ENCODE measurements around the gene CLDN6. TPM values are rescaled to one million over a fixed set of nuclear protein-coding genes. Genes with fewer than 3 reads are reported as not detected.

Gene CLDN6
- total and polyA plus RNA-seq, 2 of the 13 experiments (the other 11 are each of a cell fraction or from before 2014, with no cell fraction given): 5.9 to 7.6 TPM

GRCh38 chr16:3009568-3010390 is 8.2 kb downstream of the CLDN6 start (continued):
- TF ChIP-seq DRAP1 (CRISPR knock-in tag; IDR thresholded peaks at IDR 0.05) (no peak), ZBTB8A (CRISPR knock-in tag; IDR thresholded peaks at IDR 0.05; ENCODE audit: borderline replicate concordance, low read depth) (no peak), GTF3A (CRISPR knock-in tag; conservative IDR thresholded peaks at IDR 0.05) (no peak), ZNF331 (CRISPR knock-in tag; IDR thresholded peaks at IDR 0.05) (0 out of 2 replicates have a peak, but pooled peaks have one; percentile 14), USF2 (IDR thresholded peaks at IDR 0.05; ENCODE audit: low read depth, low read length) (no peak), USF2 (CRISPR knock-in tag; IDR thresholded peaks at IDR 0.05; ENCODE audit: borderline replicate concordance) (no peak), ZNF784 (CRISPR knock-in tag; IDR thresholded peaks at IDR 0.05; ENCODE audit: borderline replicate concordance) (no peak), ZFAT (CRISPR knock-in tag; conservative IDR thresholded peaks at IDR 0.05) (no peak), SRSF1 (optimal IDR thresholded peaks at IDR 0.05; ENCODE audit: low read depth, low read length) (no peak), CEBPG (CRISPR knock-in tag; IDR thresholded peaks at IDR 0.05) (no peak), ZNF33B (CRISPR knock-in tag; IDR thresholded peaks at IDR 0.05) (no peak), ZNF276 (CRISPR knock-in tag; IDR thresholded peaks at IDR 0.05; ENCODE audit: low read depth) (0 out of 2 replicates have a peak, but pooled peaks have one; percentile 36), ZSCAN21 (CRISPR knock-in tag; IDR thresholded peaks at IDR 0.05; ENCODE audit: borderline replicate concordance) (no peak), ZNF557 (CRISPR knock-in tag; IDR thresholded peaks at IDR 0.05) (no peak), ZFP36L1 (CRISPR knock-in tag; IDR thresholded peaks at IDR 0.05) (no peak)
